RWPE1 (cell line): ENCODE measurements around the gene OR4S1.
"Not testable (repeated sequence)": the region's sequence is repeated elsewhere in the genome, so short reads cannot be mapped to it uniquely, and the experiment has no call there.

Source experiments
- CTCF ChIA-PET: fragments of 350-600 bp; sonication (Branson Sonifier 250); formaldehyde crosslinking; extraction: SDS; loops from one replicate; lab custom pipeline; 2021; lab: Yijun Ruan, JAX
- POLR2A ChIA-PET: fragments of 400-600 bp; formaldehyde crosslinking; extraction: SDS; loops from one replicate; lab custom pipeline; 2020; ENCODE audit warnings: antibody characterized with exemption; ENCODE audit not compliant: low non-redundant PET; lab: Yijun Ruan, JAX
- DNase-seq: peaks from one replicate; pipeline ENCODE4 v3.0.0; 2012; ENCODE audit warnings: low spot score
- H3K27ac ChIP-seq: fragments of 450-650 bp; 2 replicates; pipeline ENCODE4 v1.5.1; 2017
- CTCF ChIP-seq: fragments of 450-650 bp; conservative IDR thresholded peaks from 2 replicates; pipeline ENCODE4 v1.5.1; 2017; ENCODE audit warnings: low read depth, mild to moderate bottlenecking

Gene OR4S1

GRCh38 chr11:48305923-48306322, at the start of gene OR4S1:
Gene OR4S1 (plus strand): TSS chr11:48306223. CDS start chr11:48306223, 0 bp downstream.
- ChIA-PET CTCF (no interaction called here), POLR2A (no interaction called here)
- no peak for DNase-seq
- TF ChIP-seq CTCF: no peak
- no peak within 1 kb of the TSS for H3K27ac ChIP-seq

DNA sequence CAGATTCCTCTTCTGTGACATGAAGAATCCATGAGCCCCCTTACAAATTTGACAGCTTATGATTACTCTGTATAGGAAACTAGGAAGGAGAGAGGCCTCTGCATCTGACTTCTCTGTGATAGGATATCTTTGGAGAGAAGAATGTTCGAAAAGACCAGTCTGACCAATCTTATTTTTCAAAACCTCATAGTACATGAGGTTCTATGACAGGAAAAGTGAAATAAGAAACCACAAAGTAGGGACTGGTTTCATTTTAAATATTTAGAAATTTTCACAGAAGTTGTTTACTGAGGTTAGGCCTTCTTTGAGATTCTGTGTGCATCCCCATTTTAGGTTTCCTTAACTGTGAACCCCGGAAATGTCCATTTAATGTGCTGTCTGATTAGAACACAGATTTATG, 44.4 kb upstream of the OR4S1 start:
- CTCF ChIA-PET: no interaction called here

GRCh38 chr11:48263423-48263911, 42.6 kb upstream of the OR4S1 start, which contains the start of gene OR4X1:
Gene OR4X1 (plus strand): TSS chr11:48263861. CDS start chr11:48263861, 0 bp downstream.
- no peak within 1 kb of the TSS for H3K27ac ChIP-seq
- CTCF ChIA-PET: no interaction called here
- no peak for TF ChIP-seq CTCF
- POLR2A ChIA-PET: no interaction called here
- no peak for DNase-seq

More for the DNA sequence above, 44.4 kb upstream of the OR4S1 start:
- POLR2A ChIA-PET: no interaction called here
- H3K27ac ChIP-seq: no peak overlapping the region
- no peak for TF ChIP-seq CTCF
- DNase-seq: no peak

- no peak for DNase-seq
- ChIA-PET POLR2A (no interaction called here), CTCF (no interaction called here)
- no peak overlapping the region for H3K27ac ChIP-seq
- TF ChIP-seq CTCF: no peak
Observed at GRCh38 chr11:48270621-48271020, 35.4 kb upstream of the OR4S1 start.

DNA sequence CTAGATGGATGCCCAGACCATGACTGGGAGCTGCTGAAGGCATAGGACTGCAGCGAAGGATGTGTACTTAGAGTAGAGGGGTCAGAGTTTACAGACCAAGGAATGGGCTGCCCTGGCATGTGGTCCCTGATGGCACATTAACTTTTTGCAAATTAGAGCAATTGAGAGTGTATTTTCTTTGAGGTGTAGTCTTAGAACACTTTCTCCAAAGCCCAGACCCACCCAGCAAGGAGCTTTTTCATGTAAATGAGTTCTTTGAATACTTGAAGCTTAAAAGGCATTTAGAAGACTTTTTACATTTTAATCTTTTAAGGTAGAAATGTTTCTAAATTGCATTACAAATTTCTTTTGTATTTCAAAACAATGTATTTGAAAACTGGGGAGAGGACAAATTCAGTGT, 33.4 kb upstream of the OR4S1 start:
- DNase-seq: no peak
- POLR2A ChIA-PET: no interaction called here
- CTCF ChIA-PET: no interaction called here
- TF ChIP-seq CTCF: no peak
- H3K27ac ChIP-seq: no peak overlapping the region

DNA sequence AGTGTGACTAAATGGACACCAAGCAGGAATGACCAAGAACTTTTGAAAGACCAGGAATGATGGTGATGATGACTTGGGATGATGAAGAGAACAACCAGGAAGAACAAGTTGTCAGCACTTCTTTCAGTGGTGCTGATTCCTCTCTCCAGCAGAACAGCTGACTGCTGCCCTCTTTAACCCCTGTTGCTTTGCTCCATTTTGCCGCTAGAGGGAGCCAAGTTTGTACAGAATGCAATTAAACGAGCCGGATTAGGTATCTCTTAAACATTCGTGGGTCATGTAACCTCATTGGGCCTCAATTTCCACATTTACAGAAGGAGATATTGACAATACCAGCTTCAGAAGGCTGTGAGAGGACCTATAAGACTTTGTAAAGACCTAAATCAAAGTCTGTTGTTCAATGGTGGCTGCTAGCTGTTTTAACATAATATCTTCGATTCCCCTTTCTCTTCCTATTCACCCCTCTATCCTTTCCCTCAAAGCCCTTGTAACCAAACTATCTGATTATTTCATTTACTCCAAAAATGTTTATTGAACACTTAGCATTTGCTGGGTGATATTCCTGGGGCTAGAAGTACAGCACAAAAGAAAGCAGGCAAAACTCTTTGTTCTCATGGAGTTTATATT, 1.9 kb downstream of the OR4S1 start:
- CTCF ChIA-PET: interaction anchor here (0.5 to 0.8 kb wide), 4 partner anchors 33 to 699 kb away, joined by 3 read pairs; no protein-coding TSS in a partner anchor
- peak; percentile 26 for DNase-seq
- TF ChIP-seq CTCF: peak; percentile 85
- POLR2A ChIA-PET: no interaction called here
- no peak overlapping the region for H3K27ac ChIP-seq

DNA sequence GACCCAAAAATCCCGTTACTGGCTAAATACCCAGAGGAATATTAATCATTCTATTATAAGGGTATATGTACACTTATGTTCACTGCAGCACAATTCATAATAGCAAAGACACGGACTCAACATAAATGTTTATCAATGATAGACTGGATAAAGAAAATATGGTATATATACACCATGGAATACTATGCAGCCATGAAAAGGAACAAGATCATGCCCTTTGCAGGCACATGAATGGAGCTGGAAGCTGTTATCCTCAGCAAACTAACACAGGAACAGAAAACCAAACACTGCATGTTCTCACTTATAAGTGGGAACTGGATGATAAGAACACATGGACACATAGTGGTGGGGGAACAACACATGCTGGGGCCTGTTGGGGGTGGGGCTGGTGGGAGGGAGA, 7.6 kb downstream of the OR4S1 start:
- H3K27ac ChIP-seq, POLR2A ChIA-PET, DNase-seq, CTCF ChIA-PET: not testable (repeated sequence)

DNA sequence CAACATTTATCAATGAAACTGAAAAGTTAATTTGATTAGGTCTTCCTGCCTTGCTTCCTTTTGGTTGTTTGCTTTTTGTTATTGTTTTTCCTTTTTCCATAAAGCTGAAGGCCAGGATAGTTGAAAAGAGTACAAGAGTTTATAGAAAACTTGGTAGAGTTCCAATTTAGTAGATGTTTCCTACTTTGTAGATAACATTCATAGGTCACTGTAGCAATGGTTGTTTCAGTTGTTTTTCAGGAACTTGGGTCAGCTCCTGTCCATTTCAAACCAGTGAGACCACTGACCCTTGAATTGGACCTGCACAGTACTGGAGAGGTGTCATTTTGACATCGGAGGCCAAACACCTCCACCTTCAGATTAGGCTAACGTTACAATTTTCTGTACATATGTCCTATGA, 13.8 kb downstream of the OR4S1 start:
- POLR2A ChIA-PET, DNase-seq: not testable (repeated sequence)

GRCh38 chr11:48324620-48325019, 18.6 kb downstream of the OR4S1 start, which contains the start of gene OR4C3:
Gene OR4C3 (plus strand): TSS chr11:48324920. CDS start chr11:48325022, 102 bp downstream.
- CTCF ChIA-PET, DNase-seq: not testable (repeated sequence)

More for the DNA sequence above, 13.8 kb downstream of the OR4S1 start:
- CTCF ChIA-PET, H3K27ac ChIP-seq: not testable (repeated sequence)

More at GRCh38 chr11:48324620-48325019, 18.6 kb downstream of the OR4S1 start, which contains the start of gene OR4C3:
- H3K27ac ChIP-seq, POLR2A ChIA-PET: not testable (repeated sequence)
